Fibroblast of pulmonary artery (primary cell): ENCODE results near the gene CHRNA9.

Experiments used
- DNase-seq: peaks from one replicate; pipeline ENCODE4 v3.0.0-alpha.2; 2010; ENCODE audit warnings: low read depth
- H3K4me3 ChIP-seq: replicated peaks from 2 replicates; pipeline ENCODE4 v1.5.1; 2011; ENCODE audit warnings: low read depth, mild to moderate bottlenecking, control low read depth, low read length, moderate library complexity
- CTCF ChIP-seq: IDR thresholded peaks from 2 replicates; pipeline ENCODE4 v1.5.1; 2011; ENCODE audit warnings: mild to moderate bottlenecking, control low read depth, low read length, inconsistent platforms; ENCODE audit errors: missing control alignments

The CHRNA9 gene

GRCh38 chr4:40310225-40310624, 24.9 kb upstream of the CHRNA9 start:
- DNase-seq, result no peak
- no peak for TF ChIP-seq CTCF
- no peak overlapping the region for H3K4me3 ChIP-seq

GRCh38 chr4:40311811-40312346, 23.3 kb upstream of the CHRNA9 start:
- DNase-seq, result peak; percentile 22
- TF ChIP-seq CTCF, result no peak
- no peak overlapping the region for H3K4me3 ChIP-seq

DNA sequence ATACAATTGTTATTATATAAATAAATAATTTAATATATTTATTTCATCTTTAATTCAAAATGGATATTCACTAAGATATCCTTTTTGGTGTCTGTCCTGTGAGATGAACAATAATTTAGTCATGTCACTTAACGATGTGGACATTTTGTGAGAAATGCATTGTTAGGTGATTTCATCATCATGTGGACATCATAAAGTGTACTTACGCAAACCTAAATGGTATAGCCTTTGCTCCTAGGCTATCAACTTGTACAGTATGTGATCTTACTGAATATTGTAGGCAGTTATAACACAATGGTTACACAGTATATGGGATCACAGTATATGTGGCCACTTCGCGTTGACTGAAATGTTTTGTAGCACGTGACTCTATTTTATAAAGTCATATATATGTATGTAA, 20.2 kb upstream of the CHRNA9 start:
- H3K4me3 ChIP-seq, result no peak overlapping the region
- no peak for TF ChIP-seq CTCF
- peak; percentile 45 for DNase-seq

DNA sequence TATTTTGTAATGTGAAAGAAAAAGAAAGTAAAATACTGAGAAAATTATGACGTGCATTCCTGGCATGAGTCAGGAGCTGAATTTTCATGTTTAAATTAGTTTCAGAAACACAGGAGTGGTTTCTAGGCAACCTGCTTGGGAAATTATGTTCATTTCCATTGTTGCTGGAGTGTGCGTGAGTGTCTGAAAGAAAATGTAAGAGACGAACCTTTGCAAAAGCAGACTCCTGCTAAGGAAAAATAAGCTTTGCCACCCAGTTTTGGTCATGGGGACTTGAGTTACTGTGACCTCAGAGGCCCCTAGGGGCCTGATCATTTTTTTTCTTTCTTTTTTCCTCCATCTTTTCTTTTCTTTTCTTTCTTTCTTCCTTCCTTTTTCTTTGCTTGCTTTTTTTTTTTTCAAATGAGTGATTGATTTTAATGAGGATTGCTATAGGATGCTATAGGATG, 18.8 kb upstream of the CHRNA9 start:
- H3K4me3 ChIP-seq, result peak overlapping the region; percentile 52
- no peak for TF ChIP-seq CTCF
- DNase-seq, result peak; percentile 97

DNA sequence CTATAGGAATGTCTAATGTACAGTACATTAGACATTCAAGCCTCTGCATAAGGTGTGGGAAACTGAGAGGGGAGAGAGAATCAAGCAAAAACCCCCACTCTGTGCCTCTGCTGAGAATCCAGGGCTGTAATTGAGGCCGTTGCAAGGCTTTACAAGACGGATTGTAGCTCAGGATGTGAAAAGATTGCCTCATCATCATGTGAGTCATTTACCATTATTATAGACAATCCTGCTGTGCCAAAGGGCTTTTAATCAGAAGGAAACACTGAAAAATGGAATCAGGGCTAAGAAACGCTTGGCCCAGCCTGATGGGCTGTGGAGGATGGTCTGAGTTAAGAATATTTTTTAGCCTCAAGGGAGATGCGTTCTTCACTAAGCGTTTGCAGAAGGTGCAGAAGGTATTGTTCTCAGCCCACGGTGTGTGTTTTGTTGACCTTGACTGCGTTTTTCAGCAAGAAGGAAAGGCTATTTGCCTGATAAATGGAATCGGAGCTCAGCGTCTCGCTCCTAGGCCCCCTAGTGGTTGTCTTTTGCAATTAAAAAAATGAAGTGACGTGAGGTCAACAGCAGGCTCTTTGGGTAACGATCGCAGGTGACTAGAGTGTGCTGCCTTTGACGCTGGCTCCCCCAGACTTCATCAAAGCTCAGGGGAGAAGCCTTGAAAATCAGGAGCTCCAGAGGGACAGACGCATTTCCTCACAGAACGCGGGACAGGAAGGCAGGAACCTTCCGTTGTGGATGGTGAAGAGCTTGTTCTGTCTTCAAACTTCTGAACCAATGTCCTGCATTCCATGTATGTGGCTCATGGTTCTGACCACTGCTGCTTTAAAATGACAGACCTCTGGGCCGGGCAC, 18.1 kb upstream of the CHRNA9 start:
- H3K4me3 ChIP-seq, result peak overlapping the region; percentile 52
- DNase-seq, result peak; percentile 98
- TF ChIP-seq CTCF, result peak; percentile 79

DNA sequence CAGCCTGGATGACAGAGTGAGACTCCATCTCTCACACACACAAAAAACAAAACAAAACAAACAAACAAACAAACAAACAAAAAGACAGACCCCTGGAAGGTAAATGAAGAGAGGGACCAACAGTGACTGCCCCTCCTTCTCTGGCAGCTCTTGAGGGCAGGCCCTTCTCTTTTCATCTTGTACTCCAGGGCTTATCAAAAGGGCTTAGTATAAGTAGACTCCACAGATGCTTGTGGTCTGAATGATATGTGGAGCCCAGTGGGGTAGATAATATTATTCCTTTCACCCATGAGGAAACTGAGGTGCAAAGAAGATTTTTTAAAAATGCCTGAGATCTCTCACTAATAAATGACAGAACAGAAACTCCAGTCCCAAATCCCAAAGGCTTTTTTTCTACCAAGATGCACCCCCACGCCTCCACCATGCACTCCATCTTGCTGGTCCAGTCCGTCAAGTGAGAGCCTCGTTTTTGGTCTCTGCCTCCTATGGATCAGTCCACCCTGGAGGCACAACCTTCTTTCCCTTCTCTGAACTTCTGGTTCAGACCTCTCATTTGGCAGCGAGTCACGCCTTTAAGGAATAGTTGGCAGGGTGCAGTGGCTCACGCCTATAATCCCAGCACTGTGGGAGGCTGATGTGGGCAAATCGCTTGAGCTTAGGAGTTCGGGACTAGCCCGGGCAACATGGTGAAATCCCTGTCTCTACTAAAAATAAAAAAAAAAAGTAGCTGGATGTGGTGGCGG, 17.0 kb upstream of the CHRNA9 start:
- no peak for DNase-seq
- no peak overlapping the region for H3K4me3 ChIP-seq
- no peak for TF ChIP-seq CTCF
